Panc1 (cell line): ENCODE data around the gene CDO1. TPM values are rescaled to one million over a fixed set of nuclear protein-coding genes. Genes with fewer than 3 reads are reported as not detected.
A peak's percentile ranks its signal among the peaks of the same experiment; 100 is the strongest.

Experiments
- ATAC-seq: fragments of 200-7000 bp; cut with Tn5 transposase; 2 replicates; pipeline ENCODE4 v1.9.1; 2020; ENCODE audit warnings: mild to moderate bottlenecking, moderate library complexity
- BruUV-seq: library from RNA; stranded (reverse); fragments of 400-500 nt; replicated peaks from 2 replicates; lab custom pipeline; 2021; lab: Mats Ljungman, UMichigan
- CTCF ChIA-PET: fragments of 300-600 bp; sonication (Branson Sonifier 250); formaldehyde crosslinking; loops from one replicate; lab custom pipeline; 2022; ENCODE audit warnings: antibody characterized with exemption; lab: Charles Lee
- POLR2A ChIA-PET: fragments of 300-600 bp; sonication (Branson Sonifier 250); formaldehyde crosslinking; loops from one replicate; lab custom pipeline; 2022; ENCODE audit warnings: antibody characterized with exemption; lab: Charles Lee
- DNase-seq: peaks from one replicate; pipeline ENCODE4 v3.0.0-alpha.2; 2010; ENCODE audit warnings: low read depth, low spot score
- H3K27ac ChIP-seq: 2 replicates; pipeline ENCODE4 v1.5.1; 2011; ENCODE audit warnings: mild to moderate bottlenecking, low read length, inconsistent platforms
- H3K27me3 ChIP-seq: fragments of 200-500 bp; sonication (Bioruptor generic); 2 replicates; pipeline ENCODE4 v1.6.0; 2014; ENCODE audit warnings: low read length, inconsistent platforms; ENCODE audit not compliant: control insufficient read depth, insufficient read depth
- H3K36me3 ChIP-seq: fragments of 200-500 bp; sonication (Bioruptor generic); 2 replicates; pipeline ENCODE4 v1.5.1; 2014; ENCODE audit warnings: inconsistent platforms, mild to moderate bottlenecking, low read length, moderate library complexity; ENCODE audit not compliant: control insufficient read depth, insufficient read depth
- H3K4me1 ChIP-seq: 2 replicates; pipeline ENCODE4 v1.5.1; 2011; ENCODE audit warnings: inconsistent platforms, mild to moderate bottlenecking, low read length, moderate library complexity; ENCODE audit not compliant: control insufficient read depth, insufficient read depth
- H3K4me3 ChIP-seq, 2 experiments: 2 replicates each; pipeline ENCODE4 v1.5.1; 2011 to 2012; ENCODE audit warnings: low read depth in 2 of 2, low read length in 2 of 2, mild to moderate bottlenecking in 2 of 2, inconsistent platforms in 1 of 2, moderate library complexity in 1 of 2
- H3K9me3 ChIP-seq: fragments of 200-500 bp; sonication (Bioruptor generic); 2 replicates; pipeline ENCODE4 v1.5.1; 2014; ENCODE audit warnings: low read depth, mild to moderate bottlenecking, inconsistent platforms, low read length, moderate library complexity; ENCODE audit not compliant: control insufficient read depth, insufficient read depth
- CTCF ChIP-seq: fragments of 450-650 bp; IDR thresholded peaks from 2 replicates; pipeline ENCODE4 v1.5.1; 2017; ENCODE audit warnings: mild to moderate bottlenecking
- POLR2AphosphoS5 ChIP-seq: IDR thresholded peaks from 2 replicates; pipeline ENCODE4 v1.6.1; 2012; ENCODE audit warnings: mild to moderate bottlenecking, low read depth, low read length, moderate library complexity
- REST ChIP-seq, 2 experiments: IDR thresholded peaks; 2 replicates each; pipeline ENCODE4 v1.6.1; 2011 to 2012; ENCODE audit warnings: low read depth in 2 of 2, control low read depth in 1 of 2, low read length in 1 of 2, mild to moderate bottlenecking in 1 of 2, moderate library complexity in 1 of 2; ENCODE audit not compliant: insufficient read depth in 1 of 2
- SIN3A ChIP-seq: IDR thresholded peaks from 2 replicates; pipeline ENCODE4 v1.6.1; 2012; ENCODE audit warnings: low read depth, mild to moderate bottlenecking, low read length, moderate library complexity, borderline replicate concordance; ENCODE audit not compliant: insufficient read depth
- TCF7L2 ChIP-seq: IDR thresholded peaks from 2 replicates; pipeline ENCODE4 v1.6.1; 2011; ENCODE audit warnings: mild to moderate bottlenecking, low read depth, low read length, inconsistent platforms
- in situ Hi-C: cut with HindIII; loops from 2 replicates; pipeline ENCODE4 v1.10.0; 2016; ENCODE audit warnings: low sequenced_read_pairs, low pct_unique_long_range_greater_than_20kb
- intact Hi-C: fragments of 100-400 bp; cut with micrococcal nuclease; formaldehyde crosslinking; loops from one replicate; pipeline ENCODE4 v1.10.0; 2022; ENCODE audit not compliant: unreplicated experiment
- total RNA-seq: library from RNA; stranded (reverse); gene quantifications from one replicate; pipeline ENCODE4 v1.2.1, GENCODE V29; 2021; ENCODE audit not compliant: unreplicated experiment

The CDO1 gene
- total RNA-seq, 1 experiment from 2014 or later = not detected

GRCh38 chr5:115844321-115844817 lies 27.9 kb upstream of the CDO1 start:
- BruUV-seq = no TSS peak
- ATAC-seq = no peak
- ChIA-PET POLR2A (no interaction called here), CTCF (no interaction called here)
- no peak for TF ChIP-seq SIN3A
- no peak for TF ChIP-seq POLR2AphosphoS5
- no peak for TF ChIP-seq REST (IDR thresholded peaks at IDR 0.05; ENCODE audit: insufficient read depth in 1 of 2, low read depth in 2 of 2, low read length in 1 of 2)
- no peak for TF ChIP-seq TCF7L2
- no peak for TF ChIP-seq CTCF
- in situ Hi-C loops (no loop called here), intact Hi-C loops (loop anchor here (5.0 kb wide), 2 partner anchors 193 to 212 kb away; no protein-coding TSS in a partner anchor)
- no peak overlapping the region for H3K27ac ChIP-seq
- no peak overlapping the region for H3K4me3 ChIP-seq
- H3K9me3 ChIP-seq = no peaks in the 10 kb centered on the region
- peaks cover 12% of the 10 kb centered on the region; the same call in 1 of the 2 replicates for H3K36me3 ChIP-seq
- no peaks in the 10 kb centered on the region for H3K27me3 ChIP-seq
- peaks cover 21% of the 10 kb centered on the region for H3K4me1 ChIP-seq
- no peak for DNase-seq

GRCh38 chr5:115843444-115844130 lies 27.1 kb upstream of the CDO1 start:
- no peak for ATAC-seq
- POLR2A ChIA-PET = no interaction called here
- in situ Hi-C loops = no loop called here

More at GRCh38 chr5:115843444-115844130, 27.1 kb upstream of the CDO1 start:
- no peaks in the 10 kb centered on the region for H3K9me3 ChIP-seq
- intact Hi-C loops = loop anchor here (5.0 kb wide), 2 partner anchors 194 to 211 kb away; no protein-coding TSS in a partner anchor
- TF ChIP-seq SIN3A = no peak
- BruUV-seq = no TSS peak
- peak overlapping the region in 1 of 2 experiments; percentile 98; a peak in 2 of 4 replicates for H3K4me3 ChIP-seq
- no peaks in the 10 kb centered on the region for H3K27me3 ChIP-seq
- no peak overlapping the region; the same call in 1 of the 2 replicates for H3K27ac ChIP-seq
- H3K36me3 ChIP-seq = peaks cover 12% of the 10 kb centered on the region; the same call in 1 of the 2 replicates
- no peak for DNase-seq
- H3K4me1 ChIP-seq = peaks cover 24% of the 10 kb centered on the region
- CTCF ChIA-PET = interaction anchor here (0.6 kb wide), 1 partner anchor 540 kb away, joined by 3 read pairs; no protein-coding TSS in a partner anchor
